ENCODE measurements around the gene OPCML. TPM values are rescaled to one million over a fixed set of nuclear protein-coding genes. Genes with fewer than 3 reads are reported as not detected.
A peak's percentile ranks its signal among the peaks of the same experiment; 100 is the strongest.

Gene OPCML
- polyA plus RNA-seq, 1 donor from 2014 or later, result 11.6 TPM

DNA sequence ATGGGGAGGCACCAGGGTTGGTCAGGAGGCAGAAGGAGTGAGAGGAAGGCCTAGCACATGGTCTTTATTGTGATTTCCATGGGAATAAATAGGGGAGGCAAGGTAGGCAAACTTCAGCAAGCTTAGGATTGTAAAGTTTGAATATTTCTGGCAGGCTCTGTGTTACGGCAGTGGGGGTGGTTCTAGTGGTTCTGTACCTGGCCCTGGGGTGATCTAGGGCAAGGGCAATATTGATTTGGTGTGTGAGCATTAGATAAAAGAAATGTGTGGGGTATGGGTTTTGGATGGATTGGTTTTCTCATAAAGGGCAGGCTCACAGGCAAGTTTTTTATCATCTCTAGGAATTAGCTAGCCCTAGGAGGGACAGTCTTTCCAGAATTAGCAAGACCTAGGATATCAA lies 584.0 kb downstream of the OPCML start:
- no peak overlapping the region for H3K4me2 ChIP-seq (ENCODE audit: low read length)
- no peak overlapping the region for H2AFZ ChIP-seq (ENCODE audit: low read depth, low read length)
- no peaks in the 10 kb centered on the region for H3K9me2 ChIP-seq (ENCODE audit: insufficient read depth, low read length)
- TF ChIP-seq RAD21 (conservative IDR thresholded peaks at IDR 0.05) (no peak), MXI1 (conservative IDR thresholded peaks at IDR 0.05; ENCODE audit: poor library complexity, severe bottlenecking) (no peak), TAF1 (IDR thresholded peaks at IDR 0.05; ENCODE audit: low read depth) (no peak), SMC3 (conservative IDR thresholded peaks at IDR 0.05; ENCODE audit: poor library complexity) (no peak), EZH2 (IDR thresholded peaks at IDR 0.05; ENCODE audit: borderline replicate concordance, insufficient read depth, low read length, poor library complexity, severe bottlenecking) (no peak), EP300 (conservative IDR thresholded peaks at IDR 0.05; ENCODE audit: poor library complexity, severe bottlenecking) (no peak), POLR2AphosphoS5 (IDR thresholded peaks at IDR 0.05) (no peak)
- TF ChIP-seq, protein P1, sequence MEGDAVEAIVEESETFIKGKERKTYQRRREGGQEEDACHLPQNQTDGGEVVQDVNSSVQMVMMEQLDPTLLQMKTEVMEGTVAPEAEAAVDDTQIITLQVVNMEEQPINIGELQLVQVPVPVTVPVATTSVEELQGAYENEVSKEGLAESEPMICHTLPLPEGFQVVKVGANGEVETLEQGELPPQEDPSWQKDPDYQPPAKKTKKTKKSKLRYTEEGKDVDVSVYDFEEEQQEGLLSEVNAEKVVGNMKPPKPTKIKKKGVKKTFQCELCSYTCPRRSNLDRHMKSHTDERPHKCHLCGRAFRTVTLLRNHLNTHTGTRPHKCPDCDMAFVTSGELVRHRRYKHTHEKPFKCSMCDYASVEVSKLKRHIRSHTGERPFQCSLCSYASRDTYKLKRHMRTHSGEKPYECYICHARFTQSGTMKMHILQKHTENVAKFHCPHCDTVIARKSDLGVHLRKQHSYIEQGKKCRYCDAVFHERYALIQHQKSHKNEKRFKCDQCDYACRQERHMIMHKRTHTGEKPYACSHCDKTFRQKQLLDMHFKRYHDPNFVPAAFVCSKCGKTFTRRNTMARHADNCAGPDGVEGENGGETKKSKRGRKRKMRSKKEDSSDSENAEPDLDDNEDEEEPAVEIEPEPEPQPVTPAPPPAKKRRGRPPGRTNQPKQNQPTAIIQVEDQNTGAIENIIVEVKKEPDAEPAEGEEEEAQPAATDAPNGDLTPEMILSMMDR (IDR thresholded peaks at IDR 0.05; ENCODE audit: poor library complexity, severe bottlenecking), result no peak
- peaks cover 8% of the 10 kb centered on the region for H3K27me3 ChIP-seq (ENCODE audit: insufficient read depth, low read depth, low read length)
- no peak overlapping the region for H3K9ac ChIP-seq (ENCODE audit: low read length)
- no peaks in the 10 kb centered on the region for H3K79me2 ChIP-seq (replicated peaks; ENCODE audit: insufficient read depth, low read length)
- H3K4me3 ChIP-seq (ENCODE audit: low read length), result no peak overlapping the region
- no peaks in the 10 kb centered on the region for H3K36me3 ChIP-seq (ENCODE audit: insufficient read depth, low read length)
- H4K20me1 ChIP-seq (ENCODE audit: insufficient read depth), result no peaks in the 10 kb centered on the region
- H3F3A ChIP-seq (ENCODE audit: insufficient read depth, low read length, poor library complexity, severe bottlenecking), result no peaks in the 10 kb centered on the region
- H3K9me3 ChIP-seq (ENCODE audit: low read length), result no peaks in the 10 kb centered on the region
- H3K27ac ChIP-seq (ENCODE audit: low read length), result no peak overlapping the region

GRCh38 chr11:132944569-132944944 lies 587.7 kb downstream of the OPCML start:
- Histone ChIP-seq H4K20me1 (ENCODE audit: insufficient read depth) (no peaks in the 10 kb centered on the region), H3K4me3 (ENCODE audit: low read length) (peak overlapping the region; percentile 69), H3K9ac (ENCODE audit: low read length) (peak overlapping the region; percentile 54), H2AFZ (ENCODE audit: low read depth, low read length) (no peak overlapping the region), H3K9me2 (ENCODE audit: insufficient read depth, low read length) (no peaks in the 10 kb centered on the region), H3F3A (ENCODE audit: insufficient read depth, low read length, poor library complexity, severe bottlenecking) (no peaks in the 10 kb centered on the region), H3K79me2 (replicated peaks; ENCODE audit: insufficient read depth, low read length) (no peaks in the 10 kb centered on the region), H3K4me2 (ENCODE audit: low read length) (no peak overlapping the region), H3K27ac (ENCODE audit: low read length) (no peak overlapping the region), H3K27me3 (ENCODE audit: insufficient read depth, low read depth, low read length) (peaks cover 19% of the 10 kb centered on the region), H3K9me3 (ENCODE audit: low read length) (no peaks in the 10 kb centered on the region), H3K36me3 (ENCODE audit: insufficient read depth, low read length) (no peaks in the 10 kb centered on the region)
- TF ChIP-seq RAD21 (conservative IDR thresholded peaks at IDR 0.05) (no peak), EP300 (conservative IDR thresholded peaks at IDR 0.05; ENCODE audit: poor library complexity, severe bottlenecking) (no peak)

GRCh38 chr11:132943706-132944568 lies 588.4 kb downstream of the OPCML start:
- H3K27me3 ChIP-seq (ENCODE audit: insufficient read depth, low read depth, low read length), result peaks cover 19% of the 10 kb centered on the region
- no peaks in the 10 kb centered on the region for H4K20me1 ChIP-seq (ENCODE audit: insufficient read depth)
- H2AFZ ChIP-seq (ENCODE audit: low read depth, low read length), result no peak overlapping the region
- H3K27ac ChIP-seq (ENCODE audit: low read length), result no peak overlapping the region
- peak overlapping the region; percentile 69 for H3K4me3 ChIP-seq (ENCODE audit: low read length)
- peak overlapping the region; percentile 83 for H3K4me2 ChIP-seq (ENCODE audit: low read length)
- peak overlapping the region; percentile 54 for H3K9ac ChIP-seq (ENCODE audit: low read length)
- no peaks in the 10 kb centered on the region for H3F3A ChIP-seq (ENCODE audit: insufficient read depth, low read length, poor library complexity, severe bottlenecking)
- H3K9me2 ChIP-seq (ENCODE audit: insufficient read depth, low read length), result no peaks in the 10 kb centered on the region
- H3K36me3 ChIP-seq (ENCODE audit: insufficient read depth, low read length), result no peaks in the 10 kb centered on the region
- H3K79me2 ChIP-seq (replicated peaks; ENCODE audit: insufficient read depth, low read length), result no peaks in the 10 kb centered on the region
- TF ChIP-seq EZH2 (IDR thresholded peaks at IDR 0.05; ENCODE audit: borderline replicate concordance, insufficient read depth, low read length, poor library complexity, severe bottlenecking) (no peak), MXI1 (conservative IDR thresholded peaks at IDR 0.05; ENCODE audit: poor library complexity, severe bottlenecking) (peak; percentile 9), REST (IDR thresholded peaks at IDR 0.05; ENCODE audit: borderline replicate concordance) (no peak), EP300 (conservative IDR thresholded peaks at IDR 0.05; ENCODE audit: poor library complexity, severe bottlenecking) (peak; percentile 17), TAF1 (IDR thresholded peaks at IDR 0.05; ENCODE audit: low read depth) (no peak), SMC3 (conservative IDR thresholded peaks at IDR 0.05; ENCODE audit: poor library complexity) (no peak), RAD21 (conservative IDR thresholded peaks at IDR 0.05) (no peak), POLR2AphosphoS5 (IDR thresholded peaks at IDR 0.05) (no peak)
- TF ChIP-seq, protein P1 (IDR thresholded peaks at IDR 0.05; ENCODE audit: poor library complexity, severe bottlenecking), result peak; percentile 30
- no peaks in the 10 kb centered on the region for H3K9me3 ChIP-seq (ENCODE audit: low read length)
